SHP77 (cell line): ENCODE data around the gene TRAPPC11.

ENCODE experiments used
- DNase-seq, 2 experiments: peaks; one replicate each; lab custom pipeline; 2025; lab: John Stamatoyannopoulos, UW

The TRAPPC11 gene

GRCh38 chr4:183758061-183758757 is 99.1 kb downstream of the TRAPPC11 start:
- DNase-seq: no peak

DNA sequence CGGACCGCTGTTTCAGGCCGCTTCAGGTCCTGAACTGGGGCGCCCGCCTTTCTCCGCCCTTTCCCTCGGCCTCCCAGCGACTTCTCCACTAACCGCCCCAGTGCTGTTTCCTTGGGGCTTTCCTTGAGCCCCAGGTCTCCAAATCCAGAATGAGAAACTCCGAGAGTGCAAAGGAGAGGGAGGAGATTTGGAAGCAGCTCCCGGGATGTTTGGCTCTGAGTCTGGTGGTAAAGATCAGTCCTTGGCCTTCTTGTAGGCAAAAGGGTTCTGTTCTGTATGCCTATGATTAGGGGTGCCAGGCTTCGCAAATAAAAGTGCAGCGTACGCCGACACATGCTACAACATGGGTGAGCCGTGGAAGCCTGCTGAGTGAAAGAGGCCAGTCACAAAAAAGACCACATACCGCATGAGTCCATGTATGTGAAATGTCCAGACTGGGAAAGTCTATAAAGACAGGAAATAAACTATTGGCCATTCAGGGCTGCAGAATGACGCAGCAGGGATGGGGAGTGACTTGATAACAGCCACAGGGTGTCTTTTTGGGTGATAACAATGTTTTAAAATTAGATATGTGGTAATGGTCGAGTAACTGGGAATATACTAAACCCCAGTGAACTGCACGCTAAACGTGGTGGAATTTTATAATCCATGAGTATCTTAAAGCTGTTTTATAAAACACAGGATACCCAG is 99.8 kb downstream of the TRAPPC11 start:
- no peak for DNase-seq

DNA sequence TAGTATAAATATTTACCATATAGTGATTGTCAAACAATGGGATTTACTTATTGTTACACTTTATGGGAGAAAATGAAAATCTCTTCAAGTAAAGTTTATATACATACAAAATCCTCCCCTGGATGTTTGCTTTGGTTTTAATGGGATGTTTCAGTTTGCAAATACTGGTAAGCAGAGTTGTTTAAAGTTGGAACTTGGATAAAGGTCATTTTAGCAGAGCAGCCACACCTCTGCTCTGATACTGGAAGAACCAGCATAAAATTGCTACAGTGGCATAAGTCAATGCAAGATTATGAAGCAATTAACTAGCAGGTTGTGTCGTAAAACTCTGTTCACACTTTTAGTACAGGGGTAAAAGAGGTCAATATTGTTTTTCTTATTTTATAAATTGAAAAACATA is 101.2 kb downstream of the TRAPPC11 start:
- DNase-seq: no peak
